Activated naive CD4-positive, alpha-beta T cell treated with anti-CD3 and anti-CD28 coated beads, Interleukin-2, amount 50 U/mL, for 24 hours (primary cell): ENCODE data around the gene ERCC6L.

Experiments used
- H3K27ac Mint-ChIP-seq: one replicate; pipeline ENCODE4 v1.8.0; 2021; ENCODE audit warnings: mild to moderate bottlenecking, mixed read lengths
- H3K27me3 Mint-ChIP-seq: one replicate; pipeline ENCODE4 v1.8.0; 2021; ENCODE audit warnings: mixed read lengths
- H3K36me3 Mint-ChIP-seq: one replicate; pipeline ENCODE4 v1.8.0; 2021; ENCODE audit warnings: mixed read lengths
- H3K4me1 Mint-ChIP-seq: one replicate; pipeline ENCODE4 v1.8.0; 2021; ENCODE audit warnings: mixed read lengths
- H3K4me3 Mint-ChIP-seq: one replicate; pipeline ENCODE4 v1.8.0; 2021; ENCODE audit warnings: mild to moderate bottlenecking, mixed read lengths
- H3K9me3 Mint-ChIP-seq: one replicate; pipeline ENCODE4 v1.8.0; 2021; ENCODE audit warnings: mixed read lengths

ERCC6L gene

GRCh38 chrX:72238721-72239475 is at the start of gene ERCC6L:
Gene ERCC6L (minus strand): TSS chrX:72239027. CDS start chrX:72238911, 116 bp downstream.
- Mint-ChIP-seq H3K9me3 (no peaks in the 10 kb centered on the region), H3K36me3 (no peaks in the 10 kb centered on the region), H3K27ac (no peak within 1 kb of the TSS), H3K27me3 (no peaks in the 10 kb centered on the region), H3K4me3 (peak within 1 kb of the TSS; percentile 78), H3K4me1 (peaks cover 5% of the 10 kb centered on the region)

- H3K4me3 Mint-ChIP-seq = no peak overlapping the region
- H3K36me3 Mint-ChIP-seq = no peaks in the 10 kb centered on the region
- no peaks in the 10 kb centered on the region for H3K4me1 Mint-ChIP-seq
- no peaks in the 10 kb centered on the region for H3K27me3 Mint-ChIP-seq
- H3K27ac Mint-ChIP-seq = no peak overlapping the region
- H3K9me3 Mint-ChIP-seq = no peaks in the 10 kb centered on the region
Observed at GRCh38 chrX:72282302-72282701, 43.5 kb upstream of the ERCC6L start.

- no peak overlapping the region for H3K4me3 Mint-ChIP-seq
- no peaks in the 10 kb centered on the region for H3K4me1 Mint-ChIP-seq
- no peaks in the 10 kb centered on the region for H3K27me3 Mint-ChIP-seq
- H3K36me3 Mint-ChIP-seq = peaks cover 8% of the 10 kb centered on the region
- H3K9me3 Mint-ChIP-seq = no peaks in the 10 kb centered on the region
- H3K27ac Mint-ChIP-seq = no peak overlapping the region
Observed at GRCh38 chrX:72280321-72280845, 41.6 kb upstream of the ERCC6L start.

GRCh38 chrX:72276478-72276953 is 37.7 kb upstream of the ERCC6L start:
- no peaks in the 10 kb centered on the region for H3K27me3 Mint-ChIP-seq
- H3K9me3 Mint-ChIP-seq = no peaks in the 10 kb centered on the region

GRCh38 chrX:72274526-72274925 is 35.7 kb upstream of the ERCC6L start:
- Mint-ChIP-seq H3K4me1 (peaks cover 43% of the 10 kb centered on the region), H3K27me3 (no peaks in the 10 kb centered on the region), H3K27ac (peak overlapping the region; percentile 76), H3K36me3 (peaks cover 31% of the 10 kb centered on the region), H3K9me3 (no peaks in the 10 kb centered on the region), H3K4me3 (peak overlapping the region; percentile 93)

More at GRCh38 chrX:72276478-72276953, 37.7 kb upstream of the ERCC6L start:
- Mint-ChIP-seq H3K36me3 (peaks cover 29% of the 10 kb centered on the region), H3K4me1 (peaks cover 35% of the 10 kb centered on the region), H3K27ac (peak overlapping the region; percentile 96), H3K4me3 (peak overlapping the region; percentile 93)

- H3K36me3 Mint-ChIP-seq = peaks cover 31% of the 10 kb centered on the region
- peaks cover 44% of the 10 kb centered on the region for H3K4me1 Mint-ChIP-seq
- peak overlapping the region; percentile 93 for H3K4me3 Mint-ChIP-seq
- peak overlapping the region; percentile 90 for H3K27ac Mint-ChIP-seq
- no peaks in the 10 kb centered on the region for H3K27me3 Mint-ChIP-seq
- H3K9me3 Mint-ChIP-seq = no peaks in the 10 kb centered on the region
Observed at GRCh38 chrX:72273718-72274117, 34.9 kb upstream of the ERCC6L start.

GRCh38 chrX:72272868-72273267 is 34.0 kb upstream of the ERCC6L start:
- peak overlapping the region; percentile 93 for H3K4me3 Mint-ChIP-seq
- peaks cover 44% of the 10 kb centered on the region for H3K4me1 Mint-ChIP-seq
- no peaks in the 10 kb centered on the region for H3K27me3 Mint-ChIP-seq
- H3K9me3 Mint-ChIP-seq = no peaks in the 10 kb centered on the region
- peak overlapping the region; percentile 82 for H3K27ac Mint-ChIP-seq
- peaks cover 33% of the 10 kb centered on the region for H3K36me3 Mint-ChIP-seq

GRCh38 chrX:72271812-72272211 is 33.0 kb upstream of the ERCC6L start:
- H3K27me3 Mint-ChIP-seq = no peaks in the 10 kb centered on the region
- peak overlapping the region; percentile 75 for H3K4me3 Mint-ChIP-seq
- H3K9me3 Mint-ChIP-seq = no peaks in the 10 kb centered on the region
- no peak overlapping the region for H3K27ac Mint-ChIP-seq
- peaks cover 44% of the 10 kb centered on the region for H3K4me1 Mint-ChIP-seq
- peaks cover 35% of the 10 kb centered on the region for H3K36me3 Mint-ChIP-seq

GRCh38 chrX:72271091-72271788 is 32.4 kb upstream of the ERCC6L start:
- Mint-ChIP-seq H3K27ac (no peak overlapping the region), H3K4me3 (peak overlapping the region; percentile 75), H3K4me1 (peaks cover 44% of the 10 kb centered on the region), H3K27me3 (no peaks in the 10 kb centered on the region), H3K9me3 (no peaks in the 10 kb centered on the region), H3K36me3 (peaks cover 35% of the 10 kb centered on the region)

- H3K4me3 Mint-ChIP-seq = peak overlapping the region; percentile 54
- H3K36me3 Mint-ChIP-seq = peaks cover 27% of the 10 kb centered on the region
- H3K27ac Mint-ChIP-seq = no peak overlapping the region
Observed at GRCh38 chrX:72270316-72270866, 31.6 kb upstream of the ERCC6L start.

GRCh38 chrX:72269671-72270251 is 30.9 kb upstream of the ERCC6L start:
- H3K4me1 Mint-ChIP-seq = peaks cover 39% of the 10 kb centered on the region
- peak overlapping the region; percentile 26 for H3K27ac Mint-ChIP-seq
- no peaks in the 10 kb centered on the region for H3K9me3 Mint-ChIP-seq
- peak overlapping the region; percentile 64 for H3K4me3 Mint-ChIP-seq
- no peaks in the 10 kb centered on the region for H3K27me3 Mint-ChIP-seq
- H3K36me3 Mint-ChIP-seq = peaks cover 22% of the 10 kb centered on the region

More at GRCh38 chrX:72270316-72270866, 31.6 kb upstream of the ERCC6L start:
- Mint-ChIP-seq H3K27me3 (no peaks in the 10 kb centered on the region), H3K9me3 (no peaks in the 10 kb centered on the region), H3K4me1 (peaks cover 44% of the 10 kb centered on the region)

- Mint-ChIP-seq H3K4me1 (peaks cover 29% of the 10 kb centered on the region), H3K27ac (no peak overlapping the region), H3K4me3 (no peak overlapping the region), H3K27me3 (no peaks in the 10 kb centered on the region), H3K36me3 (peaks cover 12% of the 10 kb centered on the region), H3K9me3 (no peaks in the 10 kb centered on the region)
Observed at GRCh38 chrX:72268597-72269365, 30.0 kb upstream of the ERCC6L start.

GRCh38 chrX:72265263-72265662 is 26.4 kb upstream of the ERCC6L start:
- Mint-ChIP-seq H3K4me1 (peaks cover 6% of the 10 kb centered on the region), H3K36me3 (peaks cover 7% of the 10 kb centered on the region), H3K27ac (no peak overlapping the region), H3K27me3 (no peaks in the 10 kb centered on the region), H3K4me3 (no peak overlapping the region), H3K9me3 (no peaks in the 10 kb centered on the region)

- no peaks in the 10 kb centered on the region for H3K4me1 Mint-ChIP-seq
- no peaks in the 10 kb centered on the region for H3K27me3 Mint-ChIP-seq
- no peaks in the 10 kb centered on the region for H3K9me3 Mint-ChIP-seq
- no peaks in the 10 kb centered on the region for H3K36me3 Mint-ChIP-seq
- no peak overlapping the region for H3K4me3 Mint-ChIP-seq
- H3K27ac Mint-ChIP-seq = no peak overlapping the region
Observed at GRCh38 chrX:72262077-72262476, 23.2 kb upstream of the ERCC6L start.

GRCh38 chrX:72260448-72260847 is 21.6 kb upstream of the ERCC6L start:
- no peak overlapping the region for H3K27ac Mint-ChIP-seq
- no peaks in the 10 kb centered on the region for H3K9me3 Mint-ChIP-seq
- peaks cover under 1% of the 10 kb centered on the region for H3K27me3 Mint-ChIP-seq
- no peak overlapping the region for H3K4me3 Mint-ChIP-seq
- no peaks in the 10 kb centered on the region for H3K4me1 Mint-ChIP-seq
- no peaks in the 10 kb centered on the region for H3K36me3 Mint-ChIP-seq
